ACC112 (cell line): ENCODE data around the gene NALCN.
A peak's percentile ranks its signal among the peaks of the same experiment; 100 is the strongest.

Source experiments
- H2AFZ ChIP-seq: fragments of 200-600 bp; sonication (generic); one replicate; pipeline ENCODE4 v1.6.0; 2017; ENCODE audit warnings: antibody characterized with exemption, low read length; ENCODE audit not compliant: unreplicated experiment
- H3K27ac ChIP-seq: fragments of 200-600 bp; sonication (generic); 2 replicates; pipeline ENCODE4 v1.5.1; 2014; ENCODE audit warnings: low read depth, mild to moderate bottlenecking, antibody characterized with exemption, low read length, moderate library complexity
- H3K27me3 ChIP-seq: fragments of 200-600 bp; sonication (generic); 2 replicates; pipeline ENCODE4 v1.6.1; 2014; ENCODE audit warnings: mild to moderate bottlenecking, antibody characterized with exemption, low read length, moderate library complexity, mixed read lengths; ENCODE audit not compliant: insufficient read depth
- H3K36me3 ChIP-seq: fragments of 200-600 bp; sonication (generic); 2 replicates; pipeline ENCODE4 v1.6.1; 2016; ENCODE audit warnings: mild to moderate bottlenecking, antibody characterized with exemption, low read length, moderate library complexity, mixed read lengths; ENCODE audit not compliant: insufficient read depth
- H3K4me1 ChIP-seq: fragments of 200-600 bp; sonication (generic); one replicate; pipeline ENCODE4 v1.6.1; 2016; ENCODE audit warnings: low read length, mixed read lengths; ENCODE audit not compliant: insufficient read depth, unreplicated experiment, control insufficient read depth
- H3K4me3 ChIP-seq: fragments of 200-600 bp; sonication (generic); 2 replicates; pipeline ENCODE4 v1.5.1; 2014; ENCODE audit warnings: mild to moderate bottlenecking, low read depth, low read length
- H3K79me2 ChIP-seq: fragments of 200-600 bp; sonication (generic); one replicate; pipeline ENCODE4 v1.6.0; 2016; ENCODE audit warnings: low read length; ENCODE audit not compliant: control insufficient read depth, unreplicated experiment, insufficient read depth

The NALCN gene

GRCh38 chr13:101258071-101258470 lies 158.2 kb downstream of the NALCN start:
- peak overlapping the region; percentile 76 for H3K27ac ChIP-seq

GRCh38 chr13:101248739-101249514 lies 167.4 kb downstream of the NALCN start:
- Histone ChIP-seq H3K79me2 (no peaks in the 10 kb centered on the region), H2AFZ (no peak overlapping the region), H3K36me3 (no peaks in the 10 kb centered on the region), H3K4me3 (no peak overlapping the region), H3K27ac (no peak overlapping the region), H3K27me3 (no peaks in the 10 kb centered on the region), H3K4me1 (no peaks in the 10 kb centered on the region)

More at GRCh38 chr13:101258071-101258470, 158.2 kb downstream of the NALCN start:
- Histone ChIP-seq H3K36me3 (no peaks in the 10 kb centered on the region), H3K79me2 (no peaks in the 10 kb centered on the region), H3K4me1 (peaks cover 6% of the 10 kb centered on the region), H2AFZ (no peak overlapping the region), H3K4me3 (no peak overlapping the region), H3K27me3 (no peaks in the 10 kb centered on the region)

- peaks cover 4% of the 10 kb centered on the region for H3K4me1 ChIP-seq
- H3K79me2 ChIP-seq = no peaks in the 10 kb centered on the region
- no peak overlapping the region for H2AFZ ChIP-seq
- H3K27ac ChIP-seq = no peak overlapping the region
- H3K36me3 ChIP-seq = no peaks in the 10 kb centered on the region
- H3K4me3 ChIP-seq = no peak overlapping the region
- H3K27me3 ChIP-seq = no peaks in the 10 kb centered on the region
Measured at GRCh38 chr13:101242720-101243119, 173.6 kb downstream of the NALCN start.

GRCh38 chr13:101238555-101238954 lies 177.8 kb downstream of the NALCN start:
- no peak overlapping the region for H3K4me3 ChIP-seq
- H3K27ac ChIP-seq = no peak overlapping the region
- H3K27me3 ChIP-seq = no peaks in the 10 kb centered on the region
- peaks cover 4% of the 10 kb centered on the region for H3K4me1 ChIP-seq
- H3K36me3 ChIP-seq = no peaks in the 10 kb centered on the region
- H3K79me2 ChIP-seq = no peaks in the 10 kb centered on the region
- H2AFZ ChIP-seq = no peak overlapping the region

- H3K27me3 ChIP-seq = no peaks in the 10 kb centered on the region
- no peaks in the 10 kb centered on the region for H3K79me2 ChIP-seq
- H3K27ac ChIP-seq = no peak overlapping the region
- H2AFZ ChIP-seq = peak overlapping the region; percentile 37
- peaks cover 4% of the 10 kb centered on the region for H3K4me1 ChIP-seq
- no peak overlapping the region for H3K4me3 ChIP-seq
- H3K36me3 ChIP-seq = no peaks in the 10 kb centered on the region
Measured at GRCh38 chr13:101231751-101232428, 184.4 kb downstream of the NALCN start.

- no peaks in the 10 kb centered on the region for H3K79me2 ChIP-seq
- no peak overlapping the region for H2AFZ ChIP-seq
- H3K4me3 ChIP-seq = no peak overlapping the region
- peaks cover 4% of the 10 kb centered on the region for H3K4me1 ChIP-seq
- H3K27ac ChIP-seq = no peak overlapping the region
- no peaks in the 10 kb centered on the region for H3K27me3 ChIP-seq
- H3K36me3 ChIP-seq = no peaks in the 10 kb centered on the region
Measured at GRCh38 chr13:101230271-101230890, 185.9 kb downstream of the NALCN start.

GRCh38 chr13:101219609-101220265 lies 196.6 kb downstream of the NALCN start:
- Histone ChIP-seq H3K27me3 (no peaks in the 10 kb centered on the region), H3K79me2 (no peaks in the 10 kb centered on the region), H2AFZ (no peak overlapping the region)

GRCh38 chr13:101218484-101218883 lies 197.8 kb downstream of the NALCN start:
- Histone ChIP-seq H3K79me2 (no peaks in the 10 kb centered on the region), H3K4me3 (no peak overlapping the region), H3K27me3 (no peaks in the 10 kb centered on the region), H3K4me1 (no peaks in the 10 kb centered on the region), H3K27ac (no peak overlapping the region), H3K36me3 (no peaks in the 10 kb centered on the region), H2AFZ (no peak overlapping the region)

More at GRCh38 chr13:101219609-101220265, 196.6 kb downstream of the NALCN start:
- Histone ChIP-seq H3K27ac (no peak overlapping the region), H3K36me3 (no peaks in the 10 kb centered on the region), H3K4me3 (no peak overlapping the region), H3K4me1 (no peaks in the 10 kb centered on the region)

- Histone ChIP-seq H3K36me3 (no peaks in the 10 kb centered on the region), H3K4me3 (no peak overlapping the region), H3K27ac (no peak overlapping the region), H3K79me2 (no peaks in the 10 kb centered on the region), H3K4me1 (peaks cover 2% of the 10 kb centered on the region), H3K27me3 (no peaks in the 10 kb centered on the region), H2AFZ (no peak overlapping the region)
Measured at GRCh38 chr13:101217086-101217485, 199.2 kb downstream of the NALCN start.

GRCh38 chr13:101211261-101211660 lies 205.0 kb downstream of the NALCN start:
- Histone ChIP-seq H2AFZ (no peak overlapping the region), H3K27ac (peak overlapping the region; percentile 60), H3K4me1 (peaks cover 24% of the 10 kb centered on the region), H3K79me2 (no peaks in the 10 kb centered on the region), H3K36me3 (no peaks in the 10 kb centered on the region), H3K4me3 (no peak overlapping the region), H3K27me3 (no peaks in the 10 kb centered on the region)
